Neutrophil (primary cell): ENCODE results near the gene SLC35C1.

ENCODE experiments used
- H3K27ac ChIP-seq: fragments of 200-600 bp; sonication (generic); 2 replicates; pipeline ENCODE4 v1.5.1; 2016; ENCODE audit warnings: mild to moderate bottlenecking, moderate library complexity
- H3K27me3 ChIP-seq: fragments of 200-600 bp; sonication (generic); 2 replicates; pipeline ENCODE4 v1.6.0; 2016; ENCODE audit warnings: mild to moderate bottlenecking
- H3K36me3 ChIP-seq: fragments of 200-600 bp; sonication (generic); 2 replicates; pipeline ENCODE4 v1.5.1; 2017
- H3K4me1 ChIP-seq, 2 experiments: fragments of 200-600 bp in 1 of 2; sonication (generic) in 1 of 2; 1 replicate in 1 of 2; 2 replicates in 1 of 2; pipeline versions ENCODE4 v1.5.1 to v1.6.1; 2013 to 2016; ENCODE audit warnings: low read depth in 1 of 2, low read length in 1 of 2, mild to moderate bottlenecking in 1 of 2, moderate library complexity in 1 of 2; ENCODE audit not compliant: control insufficient read depth in 1 of 2, insufficient read depth in 1 of 2
- H3K4me3 ChIP-seq, 2 experiments: fragments of 200-600 bp in 1 of 2; sonication (generic) in 1 of 2; 1 replicate in 1 of 2; 2 replicates in 1 of 2; pipeline ENCODE4 v1.5.1; 2013 to 2016; ENCODE audit warnings: low read depth in 1 of 2, low read length in 1 of 2, mild to moderate bottlenecking in 1 of 2, moderate library complexity in 1 of 2
- H3K9me3 ChIP-seq: fragments of 200-600 bp; sonication (generic); 2 replicates; pipeline ENCODE4 v1.5.1; 2016
- TF ChIP-seq, protein P1 (sequence below): fragments of 200-600 bp; sonication (generic); IDR thresholded peaks from 2 replicates; pipeline ENCODE4 v1.5.1; 2016; ENCODE audit warnings: antibody characterized with exemption

The SLC35C1 gene

DNA sequence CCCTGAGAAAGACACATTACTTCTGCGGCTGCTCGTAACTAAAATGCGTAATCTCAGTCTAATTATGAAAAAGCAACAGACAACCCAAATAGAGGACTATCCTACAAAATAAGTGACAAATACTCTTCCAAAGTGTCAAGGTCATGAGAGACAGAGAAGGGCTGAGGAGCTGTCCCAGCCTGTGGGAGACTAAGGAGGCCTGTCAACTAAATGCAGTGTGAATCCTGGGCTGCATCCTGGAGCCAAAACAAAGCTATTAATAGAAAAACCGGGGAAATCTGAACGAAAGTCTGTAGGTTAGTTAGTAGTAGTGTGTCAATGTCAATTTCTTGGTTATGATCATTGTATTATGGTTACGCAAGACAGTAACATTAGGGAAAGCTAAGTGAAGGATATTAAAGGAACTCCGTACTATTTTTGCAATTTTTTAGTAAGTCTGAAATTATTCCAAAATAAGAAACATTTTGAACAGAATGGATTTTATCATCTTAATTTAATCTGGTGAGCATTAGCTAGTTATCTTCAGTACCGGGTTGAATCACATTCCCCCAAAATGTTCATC is 39.8 kb upstream of the SLC35C1 start:
- Histone ChIP-seq H3K4me1 (no peaks in the 10 kb centered on the region), H3K27ac (no peak overlapping the region), H3K36me3 (no peaks in the 10 kb centered on the region), H3K4me3 (no peak overlapping the region), H3K27me3 (peaks cover 46% of the 10 kb centered on the region), H3K9me3 (no peaks in the 10 kb centered on the region)
- TF ChIP-seq, protein P1, sequence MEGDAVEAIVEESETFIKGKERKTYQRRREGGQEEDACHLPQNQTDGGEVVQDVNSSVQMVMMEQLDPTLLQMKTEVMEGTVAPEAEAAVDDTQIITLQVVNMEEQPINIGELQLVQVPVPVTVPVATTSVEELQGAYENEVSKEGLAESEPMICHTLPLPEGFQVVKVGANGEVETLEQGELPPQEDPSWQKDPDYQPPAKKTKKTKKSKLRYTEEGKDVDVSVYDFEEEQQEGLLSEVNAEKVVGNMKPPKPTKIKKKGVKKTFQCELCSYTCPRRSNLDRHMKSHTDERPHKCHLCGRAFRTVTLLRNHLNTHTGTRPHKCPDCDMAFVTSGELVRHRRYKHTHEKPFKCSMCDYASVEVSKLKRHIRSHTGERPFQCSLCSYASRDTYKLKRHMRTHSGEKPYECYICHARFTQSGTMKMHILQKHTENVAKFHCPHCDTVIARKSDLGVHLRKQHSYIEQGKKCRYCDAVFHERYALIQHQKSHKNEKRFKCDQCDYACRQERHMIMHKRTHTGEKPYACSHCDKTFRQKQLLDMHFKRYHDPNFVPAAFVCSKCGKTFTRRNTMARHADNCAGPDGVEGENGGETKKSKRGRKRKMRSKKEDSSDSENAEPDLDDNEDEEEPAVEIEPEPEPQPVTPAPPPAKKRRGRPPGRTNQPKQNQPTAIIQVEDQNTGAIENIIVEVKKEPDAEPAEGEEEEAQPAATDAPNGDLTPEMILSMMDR: no peak

DNA sequence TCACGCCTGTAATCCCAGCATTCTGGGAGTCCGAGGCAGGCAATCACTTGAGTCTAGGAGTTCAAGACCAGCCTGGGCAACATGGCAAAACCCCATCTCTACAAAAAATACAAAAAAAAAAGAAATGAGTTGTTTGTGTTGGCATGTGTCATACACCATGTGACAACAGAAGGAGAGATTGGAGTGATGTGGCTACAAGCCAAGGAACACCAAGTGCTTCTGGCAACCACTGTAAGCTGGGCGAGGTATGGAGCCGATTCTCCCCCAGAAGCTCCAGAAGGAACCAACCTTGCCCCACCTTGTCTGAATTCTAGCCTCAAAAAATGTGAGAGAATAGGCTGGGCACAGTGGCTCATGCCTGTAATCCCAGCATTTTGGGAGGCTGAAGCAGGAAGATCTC is 39.1 kb upstream of the SLC35C1 start:
- TF ChIP-seq, protein P1: no peak
- Histone ChIP-seq H3K27ac (no peak overlapping the region), H3K4me1 (no peaks in the 10 kb centered on the region), H3K4me3 (no peak overlapping the region), H3K9me3 (no peaks in the 10 kb centered on the region), H3K36me3 (no peaks in the 10 kb centered on the region), H3K27me3 (peaks cover 52% of the 10 kb centered on the region)

DNA sequence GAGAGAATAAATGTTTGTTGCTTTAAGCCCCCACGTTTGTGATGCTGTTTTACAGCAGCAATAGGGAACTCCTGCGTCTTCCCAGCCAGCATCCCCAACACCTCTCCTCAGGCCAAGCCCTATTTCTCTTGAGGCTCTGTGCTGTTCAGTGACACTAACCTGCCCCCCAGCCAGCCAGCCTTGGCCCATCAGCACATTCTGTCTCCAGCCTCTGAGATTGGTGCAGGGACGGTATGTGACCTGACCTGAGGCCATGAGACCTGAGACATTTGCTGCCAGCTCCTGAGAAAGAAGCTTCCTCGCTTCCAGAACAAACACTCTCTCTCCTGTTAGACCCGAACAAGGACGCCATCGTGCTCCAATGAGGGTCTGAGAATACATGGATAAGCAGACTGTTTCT is 38.5 kb upstream of the SLC35C1 start:
- H3K36me3 ChIP-seq: no peaks in the 10 kb centered on the region
- peaks cover 56% of the 10 kb centered on the region for H3K27me3 ChIP-seq
- no peak overlapping the region for H3K27ac ChIP-seq
- TF ChIP-seq, protein P1: no peak
- H3K4me1 ChIP-seq: peaks cover 5 to 6% of the 10 kb centered on the region in 2 experiments
- H3K4me3 ChIP-seq: no peak overlapping the region
- no peaks in the 10 kb centered on the region for H3K9me3 ChIP-seq

DNA sequence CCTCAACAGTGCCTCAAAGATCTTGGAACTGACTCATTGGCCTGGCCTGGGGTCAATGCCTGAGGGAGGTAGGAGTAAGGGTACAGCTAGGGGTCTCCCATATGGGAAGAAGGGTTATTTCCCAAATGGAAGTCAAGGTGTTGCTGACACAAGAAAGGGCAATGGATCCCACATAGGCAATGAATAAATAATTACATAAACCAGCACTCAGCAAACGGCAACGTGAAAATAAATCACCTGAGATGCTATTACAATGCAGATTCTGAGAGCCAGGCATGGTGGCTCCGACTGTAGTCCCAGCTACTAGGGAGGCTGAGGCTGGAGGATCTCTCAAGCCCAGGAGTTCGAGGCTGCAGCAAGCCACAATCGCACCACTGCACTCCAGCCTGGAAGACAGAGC is 36.5 kb upstream of the SLC35C1 start:
- Histone ChIP-seq H3K27ac (no peak overlapping the region), H3K4me3 (no peak overlapping the region), H3K27me3 (peaks cover 56% of the 10 kb centered on the region), H3K4me1 (peaks cover 15 to 17% of the 10 kb centered on the region in 2 experiments), H3K9me3 (no peaks in the 10 kb centered on the region), H3K36me3 (no peaks in the 10 kb centered on the region)
- TF ChIP-seq, protein P1: no peak

DNA sequence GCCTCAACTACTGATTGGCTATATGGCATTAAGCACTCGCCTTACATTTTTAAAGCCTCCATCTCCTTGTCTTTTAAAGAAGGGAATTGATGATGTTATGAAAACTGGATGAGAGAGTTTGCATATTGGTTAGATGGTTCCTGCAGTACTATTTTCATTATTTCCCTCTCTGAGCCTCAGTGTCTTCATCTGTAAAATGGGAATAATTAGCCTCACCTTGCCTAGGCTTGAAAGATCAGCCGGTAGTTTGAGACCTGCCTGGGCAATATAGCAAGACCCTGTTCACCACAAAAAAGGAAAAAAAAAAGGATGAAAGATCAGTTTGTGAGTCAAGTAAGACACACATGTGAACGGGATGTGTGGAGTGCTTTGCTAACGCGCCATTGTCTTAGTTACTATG is 35.0 kb upstream of the SLC35C1 start:
- Histone ChIP-seq H3K36me3 (no peaks in the 10 kb centered on the region), H3K27ac (no peak overlapping the region), H3K4me1 (peaks cover 15 to 17% of the 10 kb centered on the region in 2 experiments), H3K9me3 (no peaks in the 10 kb centered on the region), H3K4me3 (no peak overlapping the region), H3K27me3 (peaks cover 54% of the 10 kb centered on the region)
- TF ChIP-seq, protein P1: no peak

DNA sequence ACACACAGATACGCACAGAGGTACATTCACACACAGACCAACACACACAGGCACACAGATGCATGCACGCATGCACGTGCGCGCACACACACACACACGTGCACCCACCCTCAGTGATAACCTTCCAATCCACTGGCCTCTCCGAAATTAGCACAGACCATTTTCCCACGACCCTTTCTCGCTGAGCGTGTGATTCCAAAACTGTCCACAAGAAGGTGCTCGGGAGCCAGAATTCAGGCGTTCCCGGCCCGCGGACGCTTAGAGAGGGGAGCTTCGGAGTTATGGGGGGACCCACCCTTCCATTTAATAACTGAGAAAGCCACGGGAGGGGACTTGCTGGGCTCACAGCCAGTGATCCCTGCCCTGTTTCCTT is 33.8 kb upstream of the SLC35C1 start:
- H3K4me1 ChIP-seq: peaks cover 15 to 17% of the 10 kb centered on the region in 2 experiments
- H3K27me3 ChIP-seq: peaks cover 43% of the 10 kb centered on the region
- peak overlapping the region; percentile 72 for H3K27ac ChIP-seq
- H3K36me3 ChIP-seq: no peaks in the 10 kb centered on the region
- TF ChIP-seq, protein P1: peak; percentile 76
- no peaks in the 10 kb centered on the region for H3K9me3 ChIP-seq
- peak overlapping the region; percentile 44 to 66 for H3K4me3 ChIP-seq
